ENCODE data around the gene ELFN1. TPM values are rescaled to one million over a fixed set of nuclear protein-coding genes. Genes with fewer than 3 reads are reported as not detected.

Gene ELFN1
- total RNA-seq, 1 donor from 2014 or later = 2.2 TPM

- no peak for DNase-seq (ENCODE audit: extremely low spot score in 2 of 2)
- Histone ChIP-seq H3K27me3 (no peaks in the 10 kb centered on the region), H3K27ac (no peak overlapping the region), H3K9me3 (no peaks in the 10 kb centered on the region), H3K4me3 (no peak overlapping the region), H3K36me3 (no peaks in the 10 kb centered on the region), H3K4me1 (no peaks in the 10 kb centered on the region)
- no peak for TF ChIP-seq POLR2A (IDR thresholded peaks at IDR 0.05)
- TF ChIP-seq CTCF (IDR thresholded peaks at IDR 0.05) = no peak
- TF ChIP-seq POLR2AphosphoS5 (IDR thresholded peaks at IDR 0.05; ENCODE audit: insufficient read depth in 1 of 2, low read depth in 1 of 2) = no peak
- intact Hi-C loops (cut with DNase I) = no loop called here
Measured at GRCh38 chr7:1752111-1752510, 82.0 kb downstream of the ELFN1 start.

GRCh38 chr7:1752771-1753563 lies 82.9 kb downstream of the ELFN1 start:
- Histone ChIP-seq H3K4me3 (no peak overlapping the region), H3K27me3 (no peaks in the 10 kb centered on the region), H3K27ac (no peak overlapping the region), H3K36me3 (no peaks in the 10 kb centered on the region), H3K9me3 (no peaks in the 10 kb centered on the region), H3K4me1 (no peaks in the 10 kb centered on the region)
- DNase-seq (ENCODE audit: extremely low spot score in 2 of 2) = no peak
- intact Hi-C loops (cut with DNase I) = no loop called here
- no peak for TF ChIP-seq POLR2AphosphoS5 (IDR thresholded peaks at IDR 0.05; ENCODE audit: insufficient read depth in 1 of 2, low read depth in 1 of 2)
- no peak for TF ChIP-seq CTCF (IDR thresholded peaks at IDR 0.05)
- TF ChIP-seq POLR2A (IDR thresholded peaks at IDR 0.05) = no peak

- Histone ChIP-seq H3K27ac (no peak overlapping the region), H3K9me3 (no peaks in the 10 kb centered on the region), H3K36me3 (no peaks in the 10 kb centered on the region), H3K4me3 (no peak overlapping the region), H3K4me1 (no peaks in the 10 kb centered on the region), H3K27me3 (no peaks in the 10 kb centered on the region)
- DNase-seq (ENCODE audit: extremely low spot score in 2 of 2) = no peak
- TF ChIP-seq POLR2AphosphoS5 (IDR thresholded peaks at IDR 0.05; ENCODE audit: insufficient read depth in 1 of 2, low read depth in 1 of 2) (no peak), CTCF (IDR thresholded peaks at IDR 0.05) (no peak), POLR2A (IDR thresholded peaks at IDR 0.05) (no peak)
- intact Hi-C loops (cut with DNase I) = no loop called here
Measured at GRCh38 chr7:1753564-1753867, 83.4 kb downstream of the ELFN1 start.

- no peak for TF ChIP-seq CTCF (IDR thresholded peaks at IDR 0.05)
- no peak for TF ChIP-seq POLR2A (IDR thresholded peaks at IDR 0.05)
- no peak for TF ChIP-seq POLR2AphosphoS5 (IDR thresholded peaks at IDR 0.05; ENCODE audit: insufficient read depth in 1 of 2, low read depth in 1 of 2)
- Histone ChIP-seq H3K27me3 (no peaks in the 10 kb centered on the region), H3K4me3 (no peak overlapping the region), H3K36me3 (no peaks in the 10 kb centered on the region), H3K9me3 (no peaks in the 10 kb centered on the region), H3K4me1 (no peaks in the 10 kb centered on the region), H3K27ac (no peak overlapping the region)
- DNase-seq (ENCODE audit: extremely low spot score in 2 of 2) = no peak
- intact Hi-C loops (cut with DNase I) = no loop called here
Measured at GRCh38 chr7:1754345-1754908, 84.3 kb downstream of the ELFN1 start.
